GM10266 (cell line): ENCODE results near the gene ATP9B.

ENCODE experiments used
- DNase-seq: peaks from one replicate; pipeline ENCODE4 v3.0.0; 2012; ENCODE audit errors: extremely low spot score
- CTCF ChIP-seq: IDR thresholded peaks from 2 replicates; pipeline ENCODE4 v1.5.1; 2012; ENCODE audit warnings: mild to moderate bottlenecking, low read depth; ENCODE audit not compliant: control insufficient read depth, insufficient read depth; ENCODE audit errors: missing control alignments

ATP9B gene

DNA sequence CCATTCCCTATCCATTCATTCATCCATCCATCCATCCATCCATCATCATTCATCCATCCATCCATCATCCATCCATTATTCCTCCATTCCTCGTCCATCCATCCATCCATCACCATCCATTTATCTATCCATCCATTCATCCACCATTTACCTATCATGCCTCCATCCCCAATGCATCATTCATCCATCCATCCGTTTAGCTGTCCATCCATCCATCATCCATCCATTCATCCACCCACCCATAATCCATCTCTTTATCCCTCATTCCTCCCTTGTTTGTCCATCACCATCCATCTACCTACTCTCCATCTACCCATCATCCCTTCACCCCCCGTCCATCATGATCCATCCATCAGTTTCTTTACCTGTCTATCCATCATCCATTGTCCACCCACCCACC, 340.1 kb downstream of the ATP9B start:
- TF ChIP-seq CTCF, result no peak
- DNase-seq, result no peak

DNA sequence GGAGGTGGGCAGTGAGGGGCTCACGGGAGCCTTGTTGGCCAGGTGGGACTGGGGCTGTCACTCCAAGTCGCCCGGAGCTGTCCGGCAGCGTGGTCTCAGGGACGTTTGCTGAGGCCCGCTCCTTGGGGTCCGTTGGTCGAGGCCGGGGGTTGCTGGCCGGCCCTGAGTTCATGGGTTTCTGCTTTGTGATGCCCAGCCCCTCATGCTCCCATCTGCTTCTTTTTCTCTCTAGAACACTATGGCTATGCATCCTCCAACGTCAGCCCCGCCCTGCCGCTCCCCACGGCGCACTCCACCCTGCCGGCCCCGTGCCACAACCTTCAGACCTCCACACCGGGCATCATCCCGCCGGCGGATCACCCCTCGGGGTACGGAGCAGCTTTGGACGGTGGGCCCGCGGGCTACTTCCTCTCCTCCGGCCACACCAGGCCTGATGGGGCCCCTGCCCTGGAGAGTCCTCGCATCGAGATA, 341.0 kb downstream of the ATP9B start:
- TF ChIP-seq CTCF, result no peak
- DNase-seq, result no peak

GRCh38 chr18:79410731-79411613, 341.8 kb downstream of the ATP9B start:
- TF ChIP-seq CTCF, result no peak
- no peak for DNase-seq

- no peak for DNase-seq
Observed at GRCh38 chr18:79411614-79412526, 342.7 kb downstream of the ATP9B start.

DNA sequence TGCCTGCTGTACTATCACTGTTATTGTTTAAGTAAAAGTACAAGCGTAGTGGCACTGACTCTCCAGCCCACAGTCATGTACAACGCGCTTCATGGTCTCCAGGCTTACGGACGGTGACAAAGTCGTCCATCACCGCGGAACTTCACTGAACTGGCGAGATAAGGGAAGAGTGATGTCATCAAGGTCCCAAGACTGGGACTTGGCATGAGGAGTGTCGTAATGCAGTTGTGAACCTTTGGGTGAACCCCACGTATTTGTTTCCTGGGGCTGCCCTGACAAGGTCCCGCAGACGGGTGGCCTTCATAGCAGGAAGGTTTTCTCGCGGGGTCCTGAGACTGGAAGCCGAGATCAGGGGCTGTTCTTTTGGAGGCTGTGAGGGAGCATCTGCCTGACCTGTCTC, 343.8 kb downstream of the ATP9B start:
- no peak for DNase-seq
- no peak for TF ChIP-seq CTCF

More at GRCh38 chr18:79411614-79412526, 342.7 kb downstream of the ATP9B start:
- TF ChIP-seq CTCF, result no peak

DNA sequence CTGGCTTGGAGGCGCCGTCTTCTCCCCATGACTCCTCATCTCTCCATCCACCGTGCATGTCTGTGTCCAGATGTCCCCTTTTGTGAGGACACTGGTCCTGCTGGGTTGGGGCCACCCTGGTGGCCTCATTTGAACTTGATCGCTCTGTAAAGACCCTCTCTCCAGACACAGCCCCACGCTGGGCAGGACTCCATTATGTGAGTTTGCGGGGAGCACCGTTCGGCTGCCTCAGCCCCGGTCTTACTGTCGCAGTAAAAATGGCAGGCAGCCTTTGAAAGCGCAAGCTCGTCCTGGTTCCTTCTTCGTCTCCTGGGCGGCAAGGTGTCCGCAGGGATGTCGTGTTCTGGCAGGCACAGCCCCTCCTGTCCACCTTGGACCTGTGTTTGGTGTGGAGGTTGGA, 344.2 kb downstream of the ATP9B start:
- TF ChIP-seq CTCF, result no peak
- no peak for DNase-seq
